Heart left ventricle (tissue), 13 donors: Measurements from ENCODE around the gene EP400.

ENCODE experiments used
- POLR2A ChIP-seq, 2 donors: fragments of 450-650 bp; IDR thresholded peaks; one replicate each; pipeline ENCODE4 v1.6.1; 2017; ENCODE audit warnings: antibody characterized with exemption in 2 of 2, mild to moderate bottlenecking in 2 of 2, moderate library complexity in 2 of 2
- TF ChIP-seq, protein P1 (sequence below), 12 donors: fragments of 200-600 bp; sonication (generic) in 4 of 12; IDR thresholded peaks; one replicate each; pipeline versions ENCODE4 v1.5.0 to v1.8.0; 2018 to 2022; ENCODE audit warnings: antibody characterized with exemption in 12 of 12, mild to moderate bottlenecking in 5 of 12
- donor health status: ischemic (EF 13 %, LVEDD 7.1; RV severe dilation, severe dysfunction).
- donor health status: DM: no; HTN: yes; CAD: no.
- donor health status: DM: no; HTN: no; CAD: no.
- donor health status: ischemic (EF 25% LVEDD 6.9; RV normal size, moderate dysfunction).
- donor health status: ischemic (EF 25% LVEDD 5.7; RV mildly dilated, moderate dysfunction).
- donor health status: ischemic (EF 35%, LVEDD 5.7; RV mildly dilated, moderate dysfunction).
- donor health status: nonischemic (EF 11% LVEDD 7.7; RV severe dilation, severe dysfunction).
- donor health status: DM: yes; HTN: yes; CAD: no.
- donor health status: PGD.
- donor health status: ischemic (EF 29% LVEDD 5.4; RV normal size, mild dysfunction).
- donor health status: nonischemic (EF 23%, LVEDD 6.1; RV moderate dilation, normal function).

DNA sequence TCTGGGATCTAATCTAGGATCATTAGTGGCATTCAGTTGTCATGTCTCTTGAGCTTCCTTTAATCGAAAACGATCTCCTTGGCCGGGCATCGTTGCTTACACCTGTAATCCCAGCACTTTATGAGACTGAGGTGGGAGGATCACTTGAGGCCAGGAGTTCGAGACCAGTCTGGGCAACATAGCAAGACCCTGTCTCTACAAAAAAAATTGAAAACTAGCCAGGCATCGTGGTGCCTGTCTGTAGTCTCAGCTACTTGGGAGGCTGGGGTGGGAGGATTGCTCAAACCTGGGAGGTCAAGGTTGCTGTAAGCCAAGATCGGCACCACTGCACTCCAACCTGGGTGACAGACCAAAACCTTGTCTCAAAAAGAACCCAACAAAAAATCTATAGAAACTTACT lies 11.7 kb upstream of the EP400 start:
- TF ChIP-seq, protein P1, sequence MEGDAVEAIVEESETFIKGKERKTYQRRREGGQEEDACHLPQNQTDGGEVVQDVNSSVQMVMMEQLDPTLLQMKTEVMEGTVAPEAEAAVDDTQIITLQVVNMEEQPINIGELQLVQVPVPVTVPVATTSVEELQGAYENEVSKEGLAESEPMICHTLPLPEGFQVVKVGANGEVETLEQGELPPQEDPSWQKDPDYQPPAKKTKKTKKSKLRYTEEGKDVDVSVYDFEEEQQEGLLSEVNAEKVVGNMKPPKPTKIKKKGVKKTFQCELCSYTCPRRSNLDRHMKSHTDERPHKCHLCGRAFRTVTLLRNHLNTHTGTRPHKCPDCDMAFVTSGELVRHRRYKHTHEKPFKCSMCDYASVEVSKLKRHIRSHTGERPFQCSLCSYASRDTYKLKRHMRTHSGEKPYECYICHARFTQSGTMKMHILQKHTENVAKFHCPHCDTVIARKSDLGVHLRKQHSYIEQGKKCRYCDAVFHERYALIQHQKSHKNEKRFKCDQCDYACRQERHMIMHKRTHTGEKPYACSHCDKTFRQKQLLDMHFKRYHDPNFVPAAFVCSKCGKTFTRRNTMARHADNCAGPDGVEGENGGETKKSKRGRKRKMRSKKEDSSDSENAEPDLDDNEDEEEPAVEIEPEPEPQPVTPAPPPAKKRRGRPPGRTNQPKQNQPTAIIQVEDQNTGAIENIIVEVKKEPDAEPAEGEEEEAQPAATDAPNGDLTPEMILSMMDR (IDR thresholded peaks at IDR 0.05) = no peak
- no peak for TF ChIP-seq POLR2A (IDR thresholded peaks at IDR 0.05)
